Adrenal gland (tissue), 12 donors: ENCODE measurements around the gene SBK3. TPM values are rescaled to one million over a fixed set of nuclear protein-coding genes. Genes with fewer than 3 reads are reported as not detected.

Experiments used
- DNase-seq, 7 donors: peaks; one replicate each; pipeline ENCODE4 v3.0.0-alpha.2; 2019 to 2020
- H3K27ac ChIP-seq, 5 donors: fragments of 200-600 bp; sonication (generic) in 4 of 5; 1 replicate in 3 of 5; 2 replicates in 2 of 5; pipeline versions ENCODE4 v1.5.1 to v1.8.0; 2016 to 2020; ENCODE audit warnings: mild to moderate bottlenecking in 1 of 5
- H3K27me3 ChIP-seq: fragments of 200-600 bp; 2 replicates; pipeline ENCODE4 v1.8.0; 2021
- H3K36me3 ChIP-seq, 2 donors: fragments of 200-600 bp; replicated peaks in 1 of 2; 1 replicate in 1 of 2; 2 replicates in 1 of 2; pipeline versions ENCODE4 v1.5.1 to v1.8.0; 2018 to 2022
- H3K4me1 ChIP-seq, 2 donors: fragments of 200-600 bp; replicated peaks in 1 of 2; 1 replicate in 1 of 2; 2 replicates in 1 of 2; pipeline versions ENCODE4 v1.5.1 to v1.8.0; 2018 to 2021
- H3K4me3 ChIP-seq, 4 donors: fragments of 200-600 bp; sonication (generic) in 3 of 4; one replicate each; pipeline ENCODE4 v1.5.1; 2016 to 2018
- H3K9me3 ChIP-seq, 3 donors: fragments of 200-600 bp; sonication (generic) in 1 of 3; replicated peaks in 1 of 3; 1 replicate in 2 of 3; 2 replicates in 1 of 3; pipeline versions ENCODE4 v1.5.1 to v1.8.0; 2016 to 2021
- CTCF ChIP-seq, 6 experiments: fragments of 450-650 bp in 4 of 6; fragments of 200-600 bp in 2 of 6; sonication (generic) in 1 of 6; IDR thresholded peaks; 1 replicate in 5 of 6; 2 replicates in 1 of 6; pipeline versions ENCODE4 v1.5.1 to v1.8.0; 2016 to 2021; ENCODE audit warnings: antibody characterized with exemption in 6 of 6, mild to moderate bottlenecking in 2 of 6, moderate library complexity in 1 of 6
- POLR2A ChIP-seq, 2 donors: fragments of 450-650 bp; IDR thresholded peaks; one replicate each; pipeline ENCODE4 v1.6.1; 2017; ENCODE audit warnings: antibody characterized with exemption in 2 of 2, mild to moderate bottlenecking in 2 of 2, moderate library complexity in 1 of 2
- WGBS, 4 donors: extraction: QIAGEN DNeasy Blood & Tissue Kit in 2 of 4; methylation state at CpG; one replicate each; pipeline versions ENCODE4 v1.1.5 to v1.1.7; 2013 to 2017; 5-methylcytosine and 5-hydroxymethylcytosine counted together
- intact Hi-C, 2 donors: fragments of 100-400 bp; cut with DNase I; formaldehyde crosslinking; loops; one replicate each; pipeline versions ENCODE4 v1.14.1 to v1.15.0; 2022 to 2023
- polyA plus RNA-seq, 3 donors: library from polyadenylated mRNA; stranded (reverse); fragments of 200-250 nt in 2 of 3; fragments of 350-450 nt in 1 of 3; fragmentation: Illumina TruSeq in 1 of 3; extraction: RNeasy Lipid Tissue Mini Kit (QIAGEN cat#74804) in 1 of 3; gene quantifications; one replicate each; pipeline ENCODE4 v1.2.3, GENCODE V29; 2013 to 2014
- total RNA-seq, 9 donors: library from RNA; depleted of rRNA in 4 of 9; stranded (reverse); fragments of >200 nt in 4 of 9; fragments of 120-200 nt in 1 of 9; fragmentation: NEBNext Ultra II Directional in 1 of 9; extraction: Animal tissue kit (Norgen Biotek cat#: 25700) in 1 of 9; gene quantifications; one replicate each; pipeline versions ENCODE4 v1.1.0 to v1.2.4, GENCODE V29; 2013 to 2023
- donor health status: healthy with polysubstance abuse.
- donor health status: Bipolar disorder and iron deficiency.
- donor health status: DM: yes; HTN: yes; CAD: no.
- donor health status: DM: no; HTN: no; CAD: no.
- donor health status: DM: no; HTN: no; CAD: no.
- donor health status: DM: yes; HTN: yes; CAD: no.

SBK3 gene
- total and polyA plus RNA-seq, 12 donors = 0.10 to 0.68 (median 0.18) TPM; not detected in 9

DNA sequence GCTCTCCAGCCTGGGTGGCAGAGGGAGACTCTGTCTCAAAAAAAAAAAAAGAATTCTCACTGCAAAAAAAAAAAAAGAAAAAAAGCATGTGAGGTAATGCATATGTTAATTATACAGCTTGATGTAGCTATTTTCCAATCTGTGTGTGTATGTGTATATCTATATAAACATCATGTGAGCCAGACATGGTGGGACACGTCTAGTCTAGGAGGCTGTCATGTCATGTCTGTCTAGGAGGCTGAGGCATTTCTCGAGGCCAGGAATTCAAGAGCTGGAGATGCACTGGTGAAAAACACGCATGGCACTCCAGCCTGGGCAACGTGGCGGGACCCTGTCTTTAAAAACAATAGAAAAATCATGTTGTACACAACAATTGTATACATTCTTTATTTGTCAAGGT lies 6.9 kb upstream of the SBK3 start:
- Histone ChIP-seq H3K27me3 (peaks cover 25% of the 10 kb centered on the region), H3K4me3 (no peak overlapping the region), H3K9me3 (no peaks in the 10 kb centered on the region), H3K4me1 (peaks cover 0 to 2% of the 10 kb centered on the region in 2 donors), H3K27ac (no peak overlapping the region), H3K36me3 (no peaks in the 10 kb centered on the region)
- intact Hi-C loops = no loop called here
- DNase-seq = no peak
- 73 to 77% (median 76%) methylated on average over 5 of the region's 5 CpGs for WGBS, 4 donors
- no peak for TF ChIP-seq CTCF (IDR thresholded peaks at IDR 0.05)
- no peak for TF ChIP-seq POLR2A (IDR thresholded peaks at IDR 0.05)

- peaks cover 0 to 5% of the 10 kb centered on the region in 2 donors for H3K4me1 ChIP-seq
- 56 to 65% (median 59%) methylated on average over 7 of the region's 7 CpGs for WGBS, 4 donors
- no peak for TF ChIP-seq CTCF (IDR thresholded peaks at IDR 0.05)
- TF ChIP-seq POLR2A (IDR thresholded peaks at IDR 0.05) = no peak
- H3K27me3 ChIP-seq = peaks cover 25% of the 10 kb centered on the region
- no peaks in the 10 kb centered on the region for H3K36me3 ChIP-seq
- no peak for DNase-seq
- no peak overlapping the region for H3K27ac ChIP-seq
- H3K9me3 ChIP-seq = no peaks in the 10 kb centered on the region
- intact Hi-C loops = no loop called here
- no peak overlapping the region for H3K4me3 ChIP-seq
Observed at GRCh38 chr19:55550321-55550650, 4.9 kb upstream of the SBK3 start.

GRCh38 chr19:55549500-55550320 lies 4.4 kb upstream of the SBK3 start:
- Histone ChIP-seq H3K27me3 (peaks cover 25% of the 10 kb centered on the region), H3K4me3 (no peak overlapping the region), H3K4me1 (peaks cover 0 to 5% of the 10 kb centered on the region in 2 donors), H3K9me3 (no peaks in the 10 kb centered on the region), H3K27ac (no peak overlapping the region), H3K36me3 (no peaks in the 10 kb centered on the region)
- intact Hi-C loops = no loop called here
- 34 to 41% (median 38%) methylated on average over 13 to 36 of the region's 36 CpGs for WGBS, 4 donors
- DNase-seq = no peak
- TF ChIP-seq POLR2A (IDR thresholded peaks at IDR 0.05) (no peak), CTCF (IDR thresholded peaks at IDR 0.05) (no peak)

DNA sequence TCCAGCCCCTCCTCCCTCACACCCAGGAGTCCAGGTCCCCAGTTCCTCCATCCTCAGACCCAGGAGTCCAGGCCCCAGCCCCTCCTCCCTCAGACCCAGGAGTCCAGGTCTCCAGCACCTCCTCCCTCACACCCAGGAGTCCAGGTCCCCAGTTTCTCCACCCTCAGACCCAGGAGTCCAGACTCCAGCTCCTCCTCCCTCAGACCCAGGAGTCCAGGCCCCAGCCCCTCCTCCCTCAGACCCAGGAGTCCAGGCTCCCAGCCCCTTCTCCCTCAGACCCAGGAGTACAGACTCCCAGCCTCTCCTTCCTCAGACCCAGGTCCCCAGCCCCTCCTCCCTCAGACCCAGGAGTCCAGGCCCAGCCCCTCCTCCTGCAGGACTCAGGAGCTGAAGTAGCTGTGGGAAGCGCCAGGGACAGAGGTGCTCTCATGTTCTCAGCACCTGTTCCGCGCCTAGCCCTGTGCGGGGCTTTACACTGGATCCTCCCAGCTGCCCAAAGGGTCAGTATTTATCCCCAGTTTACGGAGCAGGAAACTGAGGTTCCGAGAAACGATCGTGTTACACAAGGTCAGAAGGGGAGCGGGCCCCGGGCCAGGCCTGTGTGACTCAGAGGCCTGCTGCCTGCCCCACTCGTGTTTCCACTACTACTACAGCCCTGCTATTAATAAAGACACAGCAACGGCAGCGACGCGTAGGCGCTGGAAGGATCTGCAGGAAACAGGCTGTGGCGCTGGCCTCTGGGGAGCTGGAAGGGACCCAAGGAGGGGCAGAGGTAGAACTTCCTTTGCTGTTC lies 1.7 kb upstream of the SBK3 start:
- TF ChIP-seq POLR2A (IDR thresholded peaks at IDR 0.05) (no peak), CTCF (IDR thresholded peaks at IDR 0.05) (no peak)

More for the DNA sequence above, 1.7 kb upstream of the SBK3 start:
- intact Hi-C loops = no loop called here
- H3K36me3 ChIP-seq = no peaks in the 10 kb centered on the region
- H3K4me1 ChIP-seq = peaks cover 0 to 5% of the 10 kb centered on the region in 2 donors
- no peak overlapping the region for H3K4me3 ChIP-seq
- no peaks in the 10 kb centered on the region for H3K9me3 ChIP-seq
- DNase-seq = peak; percentile 48 to 85 (median 68)
- 31 to 35% (median 33%) methylated on average over 14 to 17 of the region's 17 CpGs for WGBS, 4 donors
- H3K27ac ChIP-seq = peak overlapping the region in 2 of 5 donors; percentile 47 to 68
- peaks cover 20% of the 10 kb centered on the region for H3K27me3 ChIP-seq
